Endothelial cell of umbilical vein (primary cell): Measurements from ENCODE around the gene ULK1. TPM values are rescaled to one million over a fixed set of nuclear protein-coding genes. Genes with fewer than 3 reads are reported as not detected.

ENCODE experiments used
- BruUV-seq: library from RNA; stranded (reverse); fragments of 400-500 nt; replicated peaks from 2 replicates; lab custom pipeline; 2021; lab: Mats Ljungman, UMichigan
- CTCF ChIA-PET: fragments of 300-600, 350-600 bp; sonication (Branson Sonifier 250); formaldehyde crosslinking; loops from one replicate; lab custom pipeline; 2021; ENCODE audit warnings: antibody characterized with exemption, inconsistent platforms; lab: Charles Lee
- POLR2A ChIA-PET: fragments of 300-600, 350-600 bp; sonication (Branson Sonifier 250); formaldehyde crosslinking; loops from one replicate; lab custom pipeline; 2021; ENCODE audit warnings: antibody characterized with exemption, inconsistent platforms; lab: Charles Lee
- DNase-seq: peaks from one replicate; pipeline ENCODE4 v3.0.0-alpha.2; 2011; ENCODE audit warnings: low read depth, low spot score
- FAIRE-seq: peaks from 2 replicates; lab custom pipeline; 2011; peaks lifted over from hg19 to GRCh38; lab: Jason Lieb, UNC
- H2AFZ ChIP-seq: 2 replicates; pipeline ENCODE4 v1.6.0; 2012; ENCODE audit warnings: low read depth, low read length, control low read depth, inconsistent platforms
- H3K27ac ChIP-seq: 2 replicates; pipeline ENCODE4 v1.5.1; 2011; ENCODE audit warnings: low read depth, mild to moderate bottlenecking, control low read depth, low read length, moderate library complexity; ENCODE audit not compliant: insufficient read depth
- H3K27me3 ChIP-seq, 2 experiments: 2 replicates each; pipeline versions ENCODE4 v1.6.0 to v1.6.1; 2011; ENCODE audit warnings: low read length in 2 of 2, mixed read lengths in 1 of 2; ENCODE audit not compliant: control insufficient read depth in 2 of 2, insufficient read depth in 2 of 2
- H3K36me3 ChIP-seq, 2 experiments: 2 replicates in 1 of 2; 3 replicates in 1 of 2; pipeline ENCODE4 v1.5.1; 2011; ENCODE audit warnings: low read length in 2 of 2, mild to moderate bottlenecking in 1 of 2, moderate library complexity in 1 of 2; ENCODE audit not compliant: control insufficient read depth in 2 of 2, insufficient read depth in 2 of 2; ENCODE audit errors: extremely low read depth in 1 of 2
- H3K4me1 ChIP-seq: 3 replicates; pipeline ENCODE4 v1.5.1; 2011; ENCODE audit warnings: mild to moderate bottlenecking, low read length; ENCODE audit not compliant: control insufficient read depth, insufficient read depth; ENCODE audit errors: extremely low read depth
- H3K4me2 ChIP-seq: 2 replicates; pipeline ENCODE4 v1.6.1; 2011; ENCODE audit warnings: low read length, control low read depth, mixed read lengths; ENCODE audit not compliant: insufficient read depth
- H3K4me3 ChIP-seq, 3 experiments: fragments of 200-600 bp in 1 of 3; sonication (generic), shearing (Covaris generic) in 1 of 3; replicated peaks in 1 of 3; 2 replicates each; pipeline ENCODE4 v1.5.1; 2011 to 2016; ENCODE audit warnings: control low read depth in 3 of 3, low read length in 3 of 3, mild to moderate bottlenecking in 2 of 3, inconsistent platforms in 1 of 3, low read depth in 1 of 3, moderate library complexity in 1 of 3; ENCODE audit not compliant: insufficient read depth in 1 of 3
- H3K79me2 ChIP-seq: 2 replicates; pipeline ENCODE4 v1.6.0; 2012; ENCODE audit warnings: low read length, inconsistent platforms; ENCODE audit not compliant: control insufficient read depth, insufficient read depth
- H3K9ac ChIP-seq: replicated peaks from 2 replicates; pipeline ENCODE3; 2011; ENCODE audit warnings: low read length, control low read depth; ENCODE audit not compliant: insufficient read depth; ENCODE audit errors: extremely low read depth
- H3K9me1 ChIP-seq: replicated peaks from 3 replicates; pipeline ENCODE4 v1.6.0; 2011; ENCODE audit warnings: mild to moderate bottlenecking, low read length; ENCODE audit not compliant: control insufficient read depth, insufficient read depth; ENCODE audit errors: extremely low read depth
- H3K9me3 ChIP-seq: replicated peaks from 2 replicates; pipeline ENCODE4 v1.5.1; 2012; ENCODE audit warnings: low read length, inconsistent platforms; ENCODE audit not compliant: control insufficient read depth, insufficient read depth
- H4K20me1 ChIP-seq: replicated peaks from 2 replicates; pipeline ENCODE3; 2011; ENCODE audit warnings: mild to moderate bottlenecking, low read length; ENCODE audit not compliant: control insufficient read depth, insufficient read depth; ENCODE audit errors: extremely low read depth
- EZH2 ChIP-seq: IDR thresholded peaks from 2 replicates; pipeline ENCODE4 v1.6.1; 2012; ENCODE audit warnings: borderline replicate concordance, low read depth, mild to moderate bottlenecking, moderate library complexity, low read length, inconsistent platforms; ENCODE audit not compliant: severe bottlenecking
- FOS ChIP-seq: IDR thresholded peaks from 2 replicates; pipeline ENCODE4 v1.6.1; 2011; ENCODE audit warnings: mild to moderate bottlenecking, low read length, moderate library complexity, borderline replicate concordance; ENCODE audit not compliant: insufficient read depth
- GATA2 ChIP-seq: IDR thresholded peaks from 2 replicates; pipeline ENCODE4 v1.7.0; 2011; ENCODE audit warnings: low read depth, mild to moderate bottlenecking, moderate library complexity, mixed read lengths, low read length; ENCODE audit not compliant: insufficient read length, insufficient read depth
- JUN ChIP-seq: IDR thresholded peaks from 2 replicates; pipeline ENCODE4 v1.6.1; 2011; ENCODE audit warnings: borderline replicate concordance, low read depth; ENCODE audit not compliant: insufficient read length, insufficient read depth
- MYC ChIP-seq: IDR thresholded peaks from one replicate; pipeline ENCODE4 v1.6.1; 2011; ENCODE audit warnings: mild to moderate bottlenecking, low read depth, low read length
- POLR2A ChIP-seq: IDR thresholded peaks from 2 replicates; pipeline ENCODE4 v1.6.1; 2012; ENCODE audit warnings: low read depth, mild to moderate bottlenecking, control low read depth, low read length
- POLR2AphosphoS5 ChIP-seq: IDR thresholded peaks from 2 replicates; pipeline ENCODE4 v1.6.1; 2012; ENCODE audit warnings: low read depth, mild to moderate bottlenecking, control low read depth, low read length, moderate library complexity; ENCODE audit not compliant: insufficient read depth
- dilution Hi-C: fragments of 300-500 bp; cut with MboI; formaldehyde crosslinking; loops from one replicate; pipeline ENCODE4 v1.15.0; 2019; ENCODE audit warnings: low sequenced_read_pairs; ENCODE audit not compliant: extremely low pct_ligation_motif_present
- intact Hi-C: fragments of 100-400 bp; cut with micrococcal nuclease; formaldehyde crosslinking; loops from one replicate; pipeline ENCODE4 v1.10.0; 2022
- polyA plus RNA-seq, 4 experiments: library from polyadenylated mRNA; depleted of rRNA in 3 of 4; stranded (reverse) in 3 of 4; unstranded in 1 of 4; fragments of >200 nt; gene quantifications; 2 replicates each; pipeline versions ENCODE4 v1.2.1 to v1.2.3, GENCODE V29; 2011 to 2012; ENCODE audit warnings: missing spikeins in 1 of 4
- total RNA-seq: library from RNA; stranded (reverse); gene quantifications from 2 replicates; pipeline ENCODE4 v1.2.3, GENCODE V29; 2021
- TF ChIP-seq, protein P1 (sequence below): IDR thresholded peaks from 2 replicates; pipeline ENCODE4 v1.6.1; 2011; ENCODE audit not compliant: insufficient read depth, insufficient read length
- TF ChIP-seq, protein P2 (sequence below), 2 donors: IDR thresholded peaks; 1 replicate in 1 of 2; 2 replicates in 1 of 2; pipeline ENCODE4 v1.5.1; 2011; ENCODE audit warnings: low read length in 2 of 2, mild to moderate bottlenecking in 2 of 2, moderate library complexity in 2 of 2, control low read depth in 1 of 2, inconsistent platforms in 1 of 2, low read depth in 1 of 2; ENCODE audit not compliant: insufficient read depth in 1 of 2; ENCODE audit errors: extremely low read depth in 1 of 2

Gene ULK1
- total and polyA plus RNA-seq, 2 donors (not counting 3 experiments of a cell fraction or from before 2014, with no cell fraction given), result 14.4 to 38.2 TPM

DNA sequence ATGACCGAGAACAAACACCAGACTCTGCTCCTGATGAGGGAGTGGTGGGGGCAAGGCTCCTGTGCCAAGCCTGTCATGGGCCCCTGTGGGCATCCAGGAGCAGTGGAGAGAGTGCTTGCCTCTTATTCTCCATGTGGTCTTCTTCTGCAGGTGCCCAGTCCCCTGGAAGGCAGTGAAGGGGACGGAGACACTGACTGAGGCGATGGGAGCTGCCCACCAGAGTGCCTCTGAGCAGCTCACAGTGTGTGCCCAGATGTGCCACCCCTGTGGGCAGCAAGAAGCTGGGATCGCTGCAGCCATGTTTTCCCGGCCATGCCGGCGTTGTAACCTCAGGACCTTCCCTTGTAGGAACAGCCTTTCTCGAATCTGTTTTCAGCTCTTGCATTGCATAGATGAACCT is 49.0 kb downstream of the ULK1 start:
- Histone ChIP-seq H2AFZ (no peak overlapping the region), H3K9me3 (no peaks in the 10 kb centered on the region), H3K27ac (no peak overlapping the region), H3K79me2 (no peaks in the 10 kb centered on the region), H3K36me3 (peaks cover 0 to 29% of the 10 kb centered on the region in 2 experiments), H3K9ac (no peak overlapping the region), H4K20me1 (no peaks in the 10 kb centered on the region), H3K4me2 (no peak overlapping the region), H3K27me3 (no peaks in the 10 kb centered on the region), H3K9me1 (no peaks in the 10 kb centered on the region), H3K4me1 (no peaks in the 10 kb centered on the region), H3K4me3 (no peak overlapping the region)
- DNase-seq (no peak), FAIRE-seq (no peak)
- TF ChIP-seq POLR2A (no peak), EZH2 (no peak), JUN (no peak), FOS (no peak), GATA2 (no peak), MYC (no peak), POLR2AphosphoS5 (no peak)
- TF ChIP-seq, protein P1, sequence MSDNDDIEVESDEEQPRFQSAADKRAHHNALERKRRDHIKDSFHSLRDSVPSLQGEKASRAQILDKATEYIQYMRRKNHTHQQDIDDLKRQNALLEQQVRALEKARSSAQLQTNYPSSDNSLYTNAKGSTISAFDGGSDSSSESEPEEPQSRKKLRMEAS, result no peak
- TF ChIP-seq, protein P2, sequence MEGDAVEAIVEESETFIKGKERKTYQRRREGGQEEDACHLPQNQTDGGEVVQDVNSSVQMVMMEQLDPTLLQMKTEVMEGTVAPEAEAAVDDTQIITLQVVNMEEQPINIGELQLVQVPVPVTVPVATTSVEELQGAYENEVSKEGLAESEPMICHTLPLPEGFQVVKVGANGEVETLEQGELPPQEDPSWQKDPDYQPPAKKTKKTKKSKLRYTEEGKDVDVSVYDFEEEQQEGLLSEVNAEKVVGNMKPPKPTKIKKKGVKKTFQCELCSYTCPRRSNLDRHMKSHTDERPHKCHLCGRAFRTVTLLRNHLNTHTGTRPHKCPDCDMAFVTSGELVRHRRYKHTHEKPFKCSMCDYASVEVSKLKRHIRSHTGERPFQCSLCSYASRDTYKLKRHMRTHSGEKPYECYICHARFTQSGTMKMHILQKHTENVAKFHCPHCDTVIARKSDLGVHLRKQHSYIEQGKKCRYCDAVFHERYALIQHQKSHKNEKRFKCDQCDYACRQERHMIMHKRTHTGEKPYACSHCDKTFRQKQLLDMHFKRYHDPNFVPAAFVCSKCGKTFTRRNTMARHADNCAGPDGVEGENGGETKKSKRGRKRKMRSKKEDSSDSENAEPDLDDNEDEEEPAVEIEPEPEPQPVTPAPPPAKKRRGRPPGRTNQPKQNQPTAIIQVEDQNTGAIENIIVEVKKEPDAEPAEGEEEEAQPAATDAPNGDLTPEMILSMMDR (IDR thresholded peaks at IDR 0.05; ENCODE audit: extremely low read depth in 1 of 2, insufficient read depth in 1 of 2, low read depth in 1 of 2, low read length in 2 of 2), result no peak
- ChIA-PET POLR2A (no interaction called here), CTCF (no interaction called here)
- intact Hi-C loops (no loop called here), dilution Hi-C loops (no loop called here)
- BruUV-seq, result no TSS peak
